ENCODE measurements around the gene PISD.

- no peak for TF ChIP-seq CTCF (IDR thresholded peaks at IDR 0.05 in 8 of 11, conservative IDR thresholded peaks at IDR 0.05 in 3 of 11)
- TF ChIP-seq POLR2A (IDR thresholded peaks at IDR 0.05) = no peak
- no peak for TF ChIP-seq POLR2AphosphoS5 (IDR thresholded peaks at IDR 0.05)
Observed at GRCh38 chr22:31575190-31575589, 86.8 kb downstream of the PISD start.
